Upper lobe of right lung (tissue), 1 donor: ENCODE measurements around the gene CD274. TPM values are rescaled to one million over a fixed set of nuclear protein-coding genes. Genes with fewer than 3 reads are reported as not detected.

Source experiments
- ATAC-seq: fragments of 200-7000 bp; cut with Tn5 transposase; one replicate; pipeline ENCODE4 v1.9.1; 2020; ENCODE audit warnings: mild to moderate bottlenecking, moderate library complexity
- DNase-seq: peaks from one replicate; pipeline ENCODE4 v3.0.0-alpha.2; 2020
- H3K27ac ChIP-seq: fragments of 200-600 bp; one replicate; pipeline ENCODE4 v1.8.0; 2022
- H3K27me3 ChIP-seq: fragments of 200-600 bp; one replicate; pipeline ENCODE4 v1.8.0; 2022; ENCODE audit warnings: mild to moderate bottlenecking
- H3K36me3 ChIP-seq: fragments of 200-600 bp; one replicate; pipeline ENCODE4 v1.8.0; 2022
- H3K4me1 ChIP-seq: fragments of 200-600 bp; one replicate; pipeline ENCODE4 v1.8.0; 2022
- H3K4me3 ChIP-seq: fragments of 200-600 bp; one replicate; pipeline ENCODE4 v1.8.0; 2022; ENCODE audit warnings: mild to moderate bottlenecking
- H3K9me3 ChIP-seq: fragments of 200-600 bp; one replicate; pipeline ENCODE4 v1.8.0; 2022
- CTCF ChIP-seq: fragments of 200-600 bp; IDR thresholded peaks from one replicate; pipeline ENCODE4 v1.8.0; 2022; ENCODE audit warnings: antibody characterized with exemption
- intact Hi-C: fragments of 100-400 bp; cut with DNase I; formaldehyde crosslinking; loops from one replicate; pipeline ENCODE4 v1.11.0; 2022
- total RNA-seq: library from RNA; stranded (reverse); fragmentation: NEBNext Ultra II Directional; extraction: Animal tissue kit (Norgen Biotek cat#: 25700); gene quantifications from one replicate; pipeline ENCODE4 v1.2.1, GENCODE V29; 2021
- donor health status: DM: no; HTN: yes; CAD: no; lungs with severe emphysema.

Gene CD274
- total RNA-seq, 1 donor from 2014 or later, result 25.9 TPM

GRCh38 chr9:5447337-5447736, 3.0 kb upstream of the CD274 start:
- H3K9me3 ChIP-seq, result no peaks in the 10 kb centered on the region
- no peak for TF ChIP-seq CTCF
- no peak for ATAC-seq

GRCh38 chr9:5448016-5448415, 2.3 kb upstream of the CD274 start:
- no peak for DNase-seq
- H3K4me1 ChIP-seq, result peaks cover 7% of the 10 kb centered on the region
- no peaks in the 10 kb centered on the region for H3K9me3 ChIP-seq
- H3K27me3 ChIP-seq, result no peaks in the 10 kb centered on the region
- intact Hi-C loops, result no loop called here
- TF ChIP-seq CTCF, result no peak
- no peak overlapping the region for H3K27ac ChIP-seq
- H3K4me3 ChIP-seq, result no peak overlapping the region
- no peaks in the 10 kb centered on the region for H3K36me3 ChIP-seq
- no peak for ATAC-seq

More at GRCh38 chr9:5447337-5447736, 3.0 kb upstream of the CD274 start:
- H3K4me3 ChIP-seq, result no peak overlapping the region
- intact Hi-C loops, result no loop called here
- H3K4me1 ChIP-seq, result peaks cover 5% of the 10 kb centered on the region
- DNase-seq, result no peak
- no peaks in the 10 kb centered on the region for H3K36me3 ChIP-seq
- no peak overlapping the region for H3K27ac ChIP-seq
- no peaks in the 10 kb centered on the region for H3K27me3 ChIP-seq

- Histone ChIP-seq H3K9me3 (no peaks in the 10 kb centered on the region), H3K27ac (peak overlapping the region; percentile 92), H3K4me1 (peaks cover 14% of the 10 kb centered on the region), H3K27me3 (no peaks in the 10 kb centered on the region), H3K4me3 (no peak overlapping the region), H3K36me3 (no peaks in the 10 kb centered on the region)
- intact Hi-C loops, result no loop called here
- no peak for ATAC-seq
- DNase-seq, result no peak
- no peak for TF ChIP-seq CTCF
These were observed 1.6 kb upstream of the CD274 start for GRCh38 chr9:5448461-5449435.

GRCh38 chr9:5449521-5450358, 602 bp upstream of the CD274 start:
- H3K36me3 ChIP-seq, result no peaks in the 10 kb centered on the region
- intact Hi-C loops, result no loop called here

GRCh38 chr9:5452286-5452609, 1.9 kb downstream of the CD274 start:
- Histone ChIP-seq H3K4me1 (peaks cover 32% of the 10 kb centered on the region), H3K27me3 (no peaks in the 10 kb centered on the region), H3K36me3 (peaks cover under 1% of the 10 kb centered on the region), H3K9me3 (no peaks in the 10 kb centered on the region), H3K27ac (peak overlapping the region; percentile 92), H3K4me3 (peak overlapping the region; percentile 14)
- ATAC-seq (no peak), DNase-seq (no peak)
- TF ChIP-seq CTCF, result no peak
- intact Hi-C loops, result no loop called here

More at GRCh38 chr9:5449521-5450358, 602 bp upstream of the CD274 start:
- ATAC-seq, result peak; percentile 19
- Histone ChIP-seq H3K27me3 (no peaks in the 10 kb centered on the region), H3K9me3 (no peaks in the 10 kb centered on the region), H3K4me1 (peaks cover 23% of the 10 kb centered on the region), H3K27ac (peak overlapping the region; percentile 92), H3K4me3 (peak overlapping the region; percentile 77)
- no peak for DNase-seq
- TF ChIP-seq CTCF, result no peak
